Esophagus muscularis mucosa (tissue), 4 donors: Measurements from ENCODE around the gene ABCC1. TPM values are rescaled to one million over a fixed set of nuclear protein-coding genes. Genes with fewer than 3 reads are reported as not detected.

Experiments
- DNase-seq: peaks from one replicate; pipeline ENCODE4 v3.0.0-alpha.2; 2017; ENCODE audit errors: extremely low spot score
- H3K27ac ChIP-seq, 4 donors: fragments of 200-600 bp; sonication (generic); replicated peaks in 1 of 4; 1 replicate in 3 of 4; 2 replicates in 1 of 4; pipeline ENCODE4 v1.5.1; 2016 to 2019; ENCODE audit warnings: mild to moderate bottlenecking in 1 of 4
- H3K27me3 ChIP-seq, 4 donors: fragments of 200-600 bp; sonication (generic); one replicate each; pipeline versions ENCODE4 v1.5.1 to v1.6.0; 2016 to 2019
- H3K36me3 ChIP-seq, 4 donors: fragments of 200-600 bp; sonication (generic); one replicate each; pipeline ENCODE4 v1.5.1; 2016 to 2019
- H3K4me1 ChIP-seq, 4 donors: fragments of 200-600 bp; sonication (generic); one replicate each; pipeline ENCODE4 v1.5.1; 2016 to 2019
- H3K4me3 ChIP-seq, 4 donors: fragments of 200-600 bp; sonication (generic); 1 replicate in 2 of 4; 2 replicates in 2 of 4; pipeline ENCODE4 v1.5.1; 2016 to 2019; ENCODE audit warnings: mild to moderate bottlenecking in 4 of 4, moderate library complexity in 1 of 4
- H3K9me3 ChIP-seq, 4 donors: fragments of 200-600 bp; sonication (generic); 1 replicate in 3 of 4; 2 replicates in 1 of 4; pipeline ENCODE4 v1.5.1; 2016 to 2019
- CTCF ChIP-seq, 3 experiments: fragments of 200-600 bp in 2 of 3; fragments of 450-650 bp in 1 of 3; sonication (generic) in 2 of 3; IDR thresholded peaks; one replicate each; pipeline ENCODE4 v1.5.1; 2017 to 2019; ENCODE audit warnings: antibody characterized with exemption in 3 of 3, mild to moderate bottlenecking in 2 of 3, moderate library complexity in 1 of 3
- EP300 ChIP-seq: sonication (generic); formaldehyde crosslinking; IDR thresholded peaks from one replicate; pipeline ENCODE4 v1.6.1; 2017; ENCODE audit warnings: antibody characterized with exemption
- POLR2A ChIP-seq: fragments of 450-650 bp; IDR thresholded peaks from one replicate; pipeline ENCODE4 v1.6.1; 2017; ENCODE audit warnings: antibody characterized with exemption, moderate library complexity, mild to moderate bottlenecking, low read depth
- POLR2AphosphoS5 ChIP-seq, 2 donors: sonication (generic); formaldehyde crosslinking; IDR thresholded peaks; one replicate each; pipeline ENCODE4 v1.6.1; 2017; ENCODE audit warnings: antibody characterized with exemption in 2 of 2
- WGBS: methylation state at CpG from one replicate; pipeline ENCODE4 v1.1.5; 2018; 5-methylcytosine and 5-hydroxymethylcytosine counted together
- intact Hi-C: fragments of 100-400 bp; cut with DNase I; formaldehyde crosslinking; loops from one replicate; pipeline ENCODE4 v1.15.1; 2023
- total RNA-seq, 4 donors: library from RNA; depleted of rRNA; stranded (reverse); fragments of >200 nt; gene quantifications; one replicate each; pipeline versions ENCODE4 v1.1.0 to v1.2.1, GENCODE V29; 2016

The ABCC1 gene
- total RNA-seq, 4 donors from 2014 or later: 61.8 to 141 (median 103) TPM

DNA sequence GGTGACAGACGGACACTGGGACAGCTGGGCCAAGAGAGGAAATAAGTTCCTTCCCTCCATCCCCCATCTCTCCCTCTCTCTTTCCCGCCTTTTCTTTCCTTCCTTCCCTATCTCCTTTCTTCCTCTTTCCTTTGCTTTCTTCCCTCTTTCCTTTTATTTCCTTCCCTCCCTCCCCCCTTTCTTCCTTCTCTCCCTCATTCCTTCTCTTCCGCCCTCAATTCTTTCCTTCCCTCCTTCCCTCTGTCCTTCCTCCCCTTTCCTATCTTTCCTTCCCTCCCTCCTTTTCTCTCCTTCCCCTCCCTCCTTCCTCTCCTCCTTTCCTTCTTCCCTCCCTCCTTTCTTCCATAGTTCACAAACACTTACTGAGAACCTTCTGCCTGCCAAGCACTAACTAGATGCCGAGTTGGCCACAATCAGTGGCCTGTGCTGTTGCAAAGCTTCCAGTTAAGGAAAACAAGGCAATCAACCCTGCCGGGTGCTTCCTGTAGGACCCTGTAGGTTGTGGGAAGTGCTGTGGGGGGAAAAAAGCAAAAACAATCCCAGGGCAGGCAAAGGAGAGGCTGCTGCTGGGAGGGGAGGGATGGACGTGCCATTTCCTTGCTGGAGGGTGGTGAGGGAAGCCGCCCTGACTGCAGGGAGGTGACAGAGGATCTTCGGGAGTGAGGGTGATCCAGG, 242.2 kb downstream of the ABCC1 start:
- H3K36me3 ChIP-seq: no peaks in the 10 kb centered on the region
- intact Hi-C loops: loop anchor here (10.0 kb wide), 2 partner anchors 427 to 497 kb away; no protein-coding TSS in a partner anchor
- WGBS: 61% methylated on average over 8 of the region's 8 CpGs
- H3K9me3 ChIP-seq: no peaks in the 10 kb centered on the region
- no peak overlapping the region for H3K27ac ChIP-seq
- peaks cover 0 to 17% (median 13%) of the 10 kb centered on the region in 4 donors for H3K4me1 ChIP-seq
- no peak for TF ChIP-seq POLR2A
- TF ChIP-seq CTCF (IDR thresholded peaks at IDR 0.05): no peak
- TF ChIP-seq EP300: no peak
- TF ChIP-seq POLR2AphosphoS5 (IDR thresholded peaks at IDR 0.05): no peak
- DNase-seq: no peak
- no peak overlapping the region for H3K4me3 ChIP-seq
- no peaks in the 10 kb centered on the region for H3K27me3 ChIP-seq

Other genes with a start within 250 kb of the ABCC1 start
- gene MYH11, start 92.6 kb upstream of the ABCC1 start, total RNA-seq: over 10,000 TPM in 3 of 4 donors, 1,000 to 10,000 TPM in 1; 9,583 to 20,476 (median 14,208) TPM
- 10 to 100 TPM; 25.2 to 36.1 (median 32.0) TPM for gene CEP20, start 61.0 kb upstream of the ABCC1 start, total RNA-seq